Esophagus squamous epithelium (tissue), 4 donors: ENCODE results near the gene TPCN2.

Experiments used
- CTCF ChIP-seq, 6 experiments: fragments of 450-650 bp in 4 of 6; fragments of 200-600 bp in 2 of 6; sonication (generic) in 2 of 6; IDR thresholded peaks; one replicate each; pipeline ENCODE4 v1.5.1; 2016 to 2019; ENCODE audit warnings: antibody characterized with exemption in 6 of 6, mild to moderate bottlenecking in 4 of 6, moderate library complexity in 4 of 6
- POLR2A ChIP-seq, 4 donors: fragments of 450-650 bp; IDR thresholded peaks; one replicate each; pipeline ENCODE4 v1.6.1; 2017; ENCODE audit warnings: antibody characterized with exemption in 4 of 4, mild to moderate bottlenecking in 4 of 4, moderate library complexity in 3 of 4

- TF ChIP-seq POLR2A (IDR thresholded peaks at IDR 0.05) (no peak), CTCF (IDR thresholded peaks at IDR 0.05) (no peak)
Observed at GRCh38 chr11:69093106-69093505, 44.4 kb downstream of the TPCN2 start.
